Trophoblast cell (in vitro differentiated cells and primary cell): Measurements from ENCODE around the gene CALR.

Experiments used
- DNase-seq, 2 donors: peaks; one replicate each; pipeline ENCODE4 v3.0.0-alpha.2; 2016
- H2AFZ ChIP-seq: 2 replicates; pipeline ENCODE4 v1.6.1; 2013; ENCODE audit warnings: low read length, moderate library complexity, mild to moderate bottlenecking; ENCODE audit not compliant: insufficient read depth, poor library complexity
- H2AK5ac ChIP-seq: 2 replicates; pipeline ENCODE4 v1.6.1; 2013; ENCODE audit warnings: mild to moderate bottlenecking, low read length
- H2BK120ac ChIP-seq: 2 replicates; pipeline ENCODE4 v1.6.1; 2013; ENCODE audit warnings: low read length, mild to moderate bottlenecking, moderate library complexity; ENCODE audit not compliant: insufficient read depth, poor library complexity
- H2BK12ac ChIP-seq: 2 replicates; pipeline ENCODE4 v1.6.1; 2013; ENCODE audit warnings: mild to moderate bottlenecking, low read length, moderate library complexity
- H2BK5ac ChIP-seq: 2 replicates; pipeline ENCODE4 v1.6.1; 2013; ENCODE audit warnings: low read length, low read depth, moderate library complexity, mild to moderate bottlenecking; ENCODE audit not compliant: poor library complexity
- H3K14ac ChIP-seq: 2 replicates; pipeline ENCODE4 v1.6.1; 2013; ENCODE audit warnings: mild to moderate bottlenecking, low read length
- H3K18ac ChIP-seq: 2 replicates; pipeline ENCODE4 v1.6.1; 2013; ENCODE audit warnings: mild to moderate bottlenecking, low read length
- H3K23ac ChIP-seq: 2 replicates; pipeline ENCODE4 v1.6.1; 2013; ENCODE audit warnings: low read length
- H3K27ac ChIP-seq: 2 replicates; pipeline ENCODE4 v1.5.1; 2013; ENCODE audit warnings: low read depth, mild to moderate bottlenecking, inconsistent platforms, low read length, moderate library complexity
- H3K27me3 ChIP-seq: 2 replicates; pipeline ENCODE4 v1.6.1; 2013; ENCODE audit warnings: inconsistent platforms, mild to moderate bottlenecking, low read length, moderate library complexity; ENCODE audit not compliant: insufficient read depth
- H3K36me3 ChIP-seq, 2 experiments: 1 replicate in 1 of 2; 2 replicates in 1 of 2; pipeline ENCODE4 v1.6.1; 2013; ENCODE audit warnings: low read length in 2 of 2, mild to moderate bottlenecking in 2 of 2, moderate library complexity in 1 of 2; ENCODE audit not compliant: insufficient read depth in 2 of 2, control insufficient read depth in 1 of 2
- H3K4ac ChIP-seq: 2 replicates; pipeline ENCODE4 v1.6.1; 2013; ENCODE audit warnings: low read depth, mild to moderate bottlenecking, low read length, moderate library complexity
- H3K4me1 ChIP-seq, 2 experiments: 1 replicate in 1 of 2; 2 replicates in 1 of 2; pipeline ENCODE4 v1.6.1; 2013; ENCODE audit warnings: low read length in 2 of 2, mild to moderate bottlenecking in 2 of 2, moderate library complexity in 1 of 2; ENCODE audit not compliant: insufficient read depth in 2 of 2, control insufficient read depth in 1 of 2
- H3K4me2 ChIP-seq: 2 replicates; pipeline ENCODE4 v1.6.1; 2013; ENCODE audit warnings: inconsistent platforms, mild to moderate bottlenecking, low read length, moderate library complexity
- H3K4me3 ChIP-seq: 2 replicates; pipeline ENCODE4 v1.5.1; 2013; ENCODE audit warnings: mild to moderate bottlenecking, low read depth, low read length, inconsistent platforms
- H3K79me1 ChIP-seq: one replicate; pipeline ENCODE4 v1.6.1; 2013; ENCODE audit warnings: low read length
- H3K79me2 ChIP-seq: 2 replicates; pipeline ENCODE4 v1.6.1; 2013; ENCODE audit warnings: low read length, mild to moderate bottlenecking; ENCODE audit not compliant: control insufficient read depth, insufficient read depth, poor library complexity
- H3K9ac ChIP-seq: 2 replicates; pipeline ENCODE4 v1.6.1; 2013; ENCODE audit warnings: mild to moderate bottlenecking, low read length
- H3K9me3 ChIP-seq: 2 replicates; pipeline ENCODE4 v1.6.1; 2013; ENCODE audit warnings: low read depth, mild to moderate bottlenecking, control low read depth, inconsistent platforms, low read length; ENCODE audit not compliant: insufficient read depth
- H4K12ac ChIP-seq: 2 replicates; pipeline ENCODE4 v1.6.1; 2013; ENCODE audit warnings: low read depth, mild to moderate bottlenecking, low read length, moderate library complexity
- H4K8ac ChIP-seq: 2 replicates; pipeline ENCODE4 v1.6.1; 2013; ENCODE audit warnings: low read depth, mild to moderate bottlenecking, low read length, moderate library complexity
- H4K91ac ChIP-seq: one replicate; pipeline ENCODE4 v1.6.1; 2013; ENCODE audit warnings: low read depth, mild to moderate bottlenecking, low read length, moderate library complexity
- WGBS: extraction: QIAGEN DNeasy Blood & Tissue Kit; methylation state at CpG from one replicate; pipeline ENCODE4 v1.1.7; 2013; ENCODE audit warnings: missing lambda C conversion rate; ENCODE audit not compliant: insufficient read length, insufficient coverage; ENCODE audit errors: extremely low coverage; 5-methylcytosine and 5-hydroxymethylcytosine counted together

Gene CALR

DNA sequence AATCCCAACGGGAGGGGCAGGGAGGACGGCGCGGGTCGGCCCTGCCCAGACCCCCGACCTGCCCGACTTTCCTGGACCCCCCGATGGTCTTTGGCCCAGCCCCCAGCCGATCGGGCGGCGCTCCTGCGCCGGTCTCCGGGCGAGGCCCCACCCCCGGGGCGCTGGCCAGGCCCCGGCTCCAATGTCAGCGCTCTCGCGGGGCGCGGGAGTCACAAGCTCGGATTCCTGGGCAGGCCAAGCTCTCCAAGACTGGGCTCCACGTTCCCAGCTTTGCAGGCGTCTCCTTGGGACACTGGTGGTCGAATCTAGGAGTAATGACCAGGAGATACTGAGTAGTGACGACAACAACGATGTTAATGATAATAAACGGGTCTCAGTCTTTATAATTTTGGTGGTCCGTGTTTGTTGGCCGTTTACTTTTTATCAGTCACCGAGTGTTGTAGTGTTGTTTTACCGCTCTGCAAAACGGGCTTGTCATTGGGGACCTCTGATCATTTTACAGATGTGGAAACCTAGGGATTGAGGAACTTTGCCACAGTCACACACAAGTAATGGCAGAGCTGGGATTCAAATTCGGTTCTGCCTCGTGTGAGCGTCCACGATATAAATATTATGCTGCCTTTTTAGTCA is 7.8 kb downstream of the CALR start:
- Histone ChIP-seq H3K4me1 (peaks cover 0 to 8% of the 10 kb centered on the region in 2 experiments), H3K23ac (no peak overlapping the region), H2BK12ac (no peak overlapping the region), H3K14ac (peak overlapping the region; percentile 73), H4K8ac (peak overlapping the region; percentile 79), H3K4ac (peak overlapping the region; percentile 13), H3K79me2 (peaks cover 4% of the 10 kb centered on the region), H3K9ac (peak overlapping the region; percentile 79), H3K4me2 (peak overlapping the region; percentile 95), H2BK5ac (peak overlapping the region; percentile 84), H2AFZ (no peak overlapping the region), H2BK120ac (peak overlapping the region; percentile 54), H3K18ac (no peak overlapping the region), H3K4me3 (peak overlapping the region; percentile 97), H3K27ac (peak overlapping the region; percentile 98), H4K12ac (no peak overlapping the region), H2AK5ac (no peak overlapping the region), H3K36me3 (peaks cover 65 to 68% of the 10 kb centered on the region in 2 experiments), H3K79me1 (peaks cover 8% of the 10 kb centered on the region), H3K27me3 (no peaks in the 10 kb centered on the region), H3K9me3 (peaks cover 2% of the 10 kb centered on the region), H4K91ac (peak overlapping the region; percentile 86)
- DNase-seq, result peak; percentile 72 to 75
- no CpG with 5 or more reads among the region's 40 CpGs for WGBS

- Histone ChIP-seq H3K79me2 (peaks cover 4% of the 10 kb centered on the region), H3K27ac (no peak overlapping the region), H2BK5ac (no peak overlapping the region), H4K91ac (no peak overlapping the region), H3K18ac (no peak overlapping the region), H3K36me3 (peaks cover 63 to 67% of the 10 kb centered on the region in 2 experiments), H2AFZ (no peak overlapping the region), H3K4ac (peak overlapping the region; percentile 57), H3K79me1 (peaks cover 8% of the 10 kb centered on the region), H3K23ac (no peak overlapping the region), H3K27me3 (no peaks in the 10 kb centered on the region), H3K4me1 (peaks cover 0 to 8% of the 10 kb centered on the region in 2 experiments), H3K9ac (peak overlapping the region; percentile 14), H3K4me2 (peak overlapping the region; percentile 95), H4K8ac (peak overlapping the region; percentile 13), H2BK120ac (no peak overlapping the region), H4K12ac (no peak overlapping the region), H3K14ac (no peak overlapping the region), H2BK12ac (no peak overlapping the region), H3K4me3 (peak overlapping the region; percentile 97), H2AK5ac (no peak overlapping the region), H3K9me3 (peaks cover 2% of the 10 kb centered on the region)
- DNase-seq, result no peak
- no CpG with 5 or more reads among the region's 14 CpGs for WGBS
These were observed 8.5 kb downstream of the CALR start for GRCh38 chr19:12946731-12947496.

DNA sequence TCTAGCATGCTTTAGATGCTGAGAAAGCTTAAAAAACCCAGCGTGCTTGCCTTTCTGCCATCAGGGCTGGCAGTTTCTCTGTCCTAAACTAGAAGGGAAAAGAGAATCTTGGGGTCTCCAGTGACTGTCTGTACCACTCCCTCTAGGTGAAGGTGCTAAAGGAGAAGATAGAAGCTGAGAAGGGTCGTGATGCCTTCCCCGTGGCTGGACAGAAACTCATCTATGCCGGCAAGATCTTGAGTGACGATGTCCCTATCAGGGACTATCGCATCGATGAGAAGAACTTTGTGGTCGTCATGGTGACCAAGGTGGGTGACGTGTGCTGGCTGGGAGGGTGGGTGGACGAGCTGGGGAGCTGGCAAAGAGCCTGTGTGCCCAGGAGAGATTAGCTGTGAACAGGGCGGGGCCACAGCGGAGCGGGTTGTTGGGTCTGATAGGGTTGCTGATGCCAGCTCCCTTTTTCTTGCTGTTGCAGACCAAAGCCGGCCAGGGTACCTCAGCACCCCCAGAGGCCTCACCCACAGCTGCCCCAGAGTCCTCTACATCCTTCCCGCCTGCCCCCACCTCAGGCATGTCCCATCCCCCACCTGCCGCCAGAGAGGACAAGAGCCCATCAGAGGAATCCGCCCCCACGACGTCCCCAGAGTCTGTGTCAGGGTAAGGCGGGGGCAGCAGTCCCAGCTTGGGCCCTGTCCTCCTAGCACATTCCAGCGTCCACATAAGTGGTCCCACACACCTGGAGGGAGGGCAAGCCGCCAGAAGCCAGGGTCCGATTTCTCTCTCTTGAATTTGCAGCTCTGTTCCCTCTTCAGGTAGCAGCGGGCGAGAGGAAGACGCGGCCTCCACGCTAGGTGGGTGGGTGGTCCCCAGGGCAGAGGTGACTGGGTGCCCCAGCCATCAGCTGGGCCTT is 9.5 kb downstream of the CALR start:
- Histone ChIP-seq H3K14ac (no peak overlapping the region), H2BK5ac (no peak overlapping the region), H3K27me3 (no peaks in the 10 kb centered on the region), H3K79me2 (peaks cover 4% of the 10 kb centered on the region), H3K4me3 (no peak overlapping the region), H3K23ac (no peak overlapping the region), H3K9ac (no peak overlapping the region), H3K4me2 (no peak overlapping the region), H3K27ac (no peak overlapping the region), H3K4me1 (peaks cover 0 to 8% of the 10 kb centered on the region in 2 experiments), H4K12ac (no peak overlapping the region), H3K79me1 (peaks cover 8% of the 10 kb centered on the region), H2BK12ac (no peak overlapping the region), H2AK5ac (no peak overlapping the region), H4K91ac (no peak overlapping the region), H3K9me3 (peaks cover 2% of the 10 kb centered on the region), H3K4ac (peak overlapping the region; percentile 18), H2AFZ (no peak overlapping the region), H2BK120ac (no peak overlapping the region), H4K8ac (no peak overlapping the region), H3K18ac (peak overlapping the region; percentile 38), H3K36me3 (peaks cover 62 to 67% of the 10 kb centered on the region in 2 experiments)
- no CpG with 5 or more reads among the region's 28 CpGs for WGBS
- DNase-seq, result no peak

DNA sequence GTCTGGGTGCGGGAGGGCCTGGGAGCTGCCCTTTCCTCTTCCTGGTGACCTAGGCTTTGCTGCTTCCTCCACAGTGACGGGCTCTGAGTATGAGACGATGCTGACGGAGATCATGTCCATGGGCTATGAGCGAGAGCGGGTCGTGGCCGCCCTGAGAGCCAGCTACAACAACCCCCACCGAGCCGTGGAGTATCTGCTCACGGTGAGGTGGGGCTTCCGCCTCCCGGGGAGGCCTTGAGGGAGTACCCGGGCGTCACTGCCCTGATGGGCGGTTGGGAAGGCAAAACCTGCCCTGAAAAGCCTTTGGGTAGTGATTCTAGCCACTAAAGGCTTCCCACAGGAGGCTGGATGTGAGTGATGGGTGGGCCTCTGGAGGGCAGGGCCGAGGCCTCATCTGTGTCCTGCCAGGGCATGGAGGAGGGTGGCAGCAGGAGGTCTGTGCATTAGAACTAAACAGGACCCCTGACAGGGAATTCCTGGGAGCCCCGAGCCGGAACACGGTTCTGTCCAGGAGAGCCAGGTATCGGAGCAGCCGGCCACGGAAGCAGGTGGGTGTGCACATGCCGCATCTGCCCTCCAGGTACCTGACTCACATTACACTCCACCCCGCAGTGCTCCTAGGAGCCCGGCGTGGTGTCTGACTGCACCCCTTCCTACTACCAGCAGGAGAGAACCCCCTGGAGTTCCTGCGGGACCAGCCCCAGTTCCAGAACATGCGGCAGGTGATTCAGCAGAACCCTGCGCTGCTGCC is 10.4 kb downstream of the CALR start:
- Histone ChIP-seq H3K4ac (no peak overlapping the region), H3K79me2 (peaks cover 4% of the 10 kb centered on the region), H3K79me1 (peaks cover 8% of the 10 kb centered on the region), H2BK120ac (no peak overlapping the region), H4K12ac (no peak overlapping the region), H3K14ac (no peak overlapping the region), H2AK5ac (no peak overlapping the region), H2AFZ (no peak overlapping the region), H2BK5ac (no peak overlapping the region), H3K4me1 (peaks cover 0 to 2% of the 10 kb centered on the region in 2 experiments), H4K91ac (no peak overlapping the region), H3K9me3 (peaks cover 2% of the 10 kb centered on the region), H3K36me3 (peaks cover 62 to 67% of the 10 kb centered on the region in 2 experiments), H3K23ac (no peak overlapping the region), H3K9ac (no peak overlapping the region), H3K18ac (peak overlapping the region; percentile 38), H3K4me3 (no peak overlapping the region), H4K8ac (no peak overlapping the region), H3K27me3 (no peaks in the 10 kb centered on the region), H3K27ac (no peak overlapping the region), H2BK12ac (no peak overlapping the region), H3K4me2 (no peak overlapping the region)
- DNase-seq, result no peak
- WGBS, result no CpG with 5 or more reads among the region's 30 CpGs
